HG03520 (cell line): Measurements from ENCODE around the gene RFLNA.
"Not testable (repeated sequence)": the region's sequence is repeated elsewhere in the genome, so short reads cannot be mapped to it uniquely, and the experiment has no call there.

Source experiments
- ATAC-seq: cut with Tn5 transposase; IDR thresholded peaks from one replicate; pipeline ENCODE4 v1.9.1; 2021; ENCODE audit warnings: mild to moderate bottlenecking, moderate library complexity; ENCODE audit not compliant: unreplicated experiment

The RFLNA gene

DNA sequence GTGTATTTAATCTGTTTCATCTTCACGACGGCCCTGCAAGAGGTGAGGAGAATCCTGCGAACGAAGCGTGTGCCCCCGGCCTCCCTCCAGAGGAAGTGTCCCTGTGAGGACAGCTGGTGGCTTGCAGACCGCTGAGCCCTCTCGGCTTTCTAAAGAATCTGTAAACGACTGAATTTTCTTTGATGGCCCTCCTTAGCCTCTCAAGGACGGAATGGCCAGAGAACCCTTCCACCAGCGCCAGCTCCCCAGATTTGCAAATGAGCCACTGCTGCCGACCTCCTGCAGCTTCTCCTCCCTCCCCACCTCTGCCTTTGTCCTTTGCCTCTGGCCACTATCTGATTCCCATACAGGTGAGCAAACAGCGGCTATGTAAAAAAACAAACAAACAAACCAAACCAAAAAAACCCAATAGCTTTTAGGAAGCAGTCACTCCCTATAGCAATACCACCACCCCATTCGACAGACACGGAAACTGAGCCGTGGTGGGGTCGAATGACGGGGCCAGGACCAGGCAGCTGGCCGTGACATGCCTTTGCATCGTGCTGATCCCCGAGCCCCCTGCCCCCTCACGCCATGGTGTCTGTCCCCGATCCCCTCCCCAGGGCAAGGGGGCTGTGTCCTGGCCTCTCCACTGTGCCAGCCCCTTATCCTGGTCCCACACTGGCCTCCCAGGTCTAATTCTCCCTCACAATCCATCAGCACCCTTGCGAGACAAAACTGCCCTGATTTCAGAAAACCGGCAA is 23.6 kb downstream of the RFLNA start:
- no peak for ATAC-seq

- ATAC-seq, result no peak
Observed at GRCh38 chr12:124319368-124320050, 24.6 kb downstream of the RFLNA start.

GRCh38 chr12:124321040-124321481 is 26.2 kb downstream of the RFLNA start:
- no peak for ATAC-seq

- ATAC-seq, result no peak
Observed at GRCh38 chr12:124321556-124322270, 26.8 kb downstream of the RFLNA start.

DNA sequence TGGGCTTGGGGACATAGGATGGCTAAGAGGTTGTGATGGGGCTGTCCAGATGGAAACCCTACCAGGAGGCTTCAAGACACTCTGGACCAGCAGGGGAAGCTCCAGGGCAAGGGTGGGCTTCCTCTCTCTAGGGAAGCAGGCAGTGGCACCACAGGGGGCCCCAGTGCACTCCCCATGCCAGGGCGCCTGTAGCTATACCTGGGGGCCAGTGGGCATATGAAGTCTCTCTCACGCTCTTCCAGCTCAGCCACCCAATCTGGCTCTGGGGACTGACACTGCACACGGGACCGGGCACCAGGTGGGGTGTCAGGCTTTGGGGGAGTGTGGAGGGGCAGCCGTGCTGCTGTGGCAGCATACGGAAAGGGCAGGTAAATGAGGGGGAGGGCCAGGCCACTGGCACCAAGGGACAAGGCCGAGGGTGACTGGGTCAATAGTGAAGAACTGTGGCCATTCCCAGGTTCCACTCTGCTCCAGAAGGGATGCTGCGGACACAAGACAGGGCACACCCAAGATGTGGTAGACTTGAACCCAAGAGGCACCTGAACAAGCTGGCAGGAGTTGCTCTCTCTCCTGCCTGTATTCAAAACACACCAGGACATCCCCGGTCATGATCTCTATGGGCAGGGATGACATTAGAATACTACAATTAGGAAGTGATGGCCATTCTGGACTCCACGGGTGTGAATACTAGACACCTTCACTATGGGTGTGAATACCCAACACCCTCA is 27.5 kb downstream of the RFLNA start:
- no peak for ATAC-seq

DNA sequence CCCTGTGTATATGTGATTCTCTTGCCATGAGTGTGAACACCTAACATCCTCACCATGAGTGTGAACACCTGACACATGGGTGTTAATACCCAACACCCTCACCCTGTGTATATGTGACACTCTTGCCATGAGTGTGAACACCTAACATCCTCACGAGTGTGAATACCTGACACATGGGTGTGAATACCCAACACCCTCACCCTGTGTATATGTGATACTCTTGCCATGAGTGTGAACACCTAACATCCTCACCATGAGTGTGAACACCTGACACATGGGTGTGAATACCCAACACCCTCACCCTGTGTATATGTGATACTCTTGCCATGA is 28.1 kb downstream of the RFLNA start:
- not testable (repeated sequence) for ATAC-seq

DNA sequence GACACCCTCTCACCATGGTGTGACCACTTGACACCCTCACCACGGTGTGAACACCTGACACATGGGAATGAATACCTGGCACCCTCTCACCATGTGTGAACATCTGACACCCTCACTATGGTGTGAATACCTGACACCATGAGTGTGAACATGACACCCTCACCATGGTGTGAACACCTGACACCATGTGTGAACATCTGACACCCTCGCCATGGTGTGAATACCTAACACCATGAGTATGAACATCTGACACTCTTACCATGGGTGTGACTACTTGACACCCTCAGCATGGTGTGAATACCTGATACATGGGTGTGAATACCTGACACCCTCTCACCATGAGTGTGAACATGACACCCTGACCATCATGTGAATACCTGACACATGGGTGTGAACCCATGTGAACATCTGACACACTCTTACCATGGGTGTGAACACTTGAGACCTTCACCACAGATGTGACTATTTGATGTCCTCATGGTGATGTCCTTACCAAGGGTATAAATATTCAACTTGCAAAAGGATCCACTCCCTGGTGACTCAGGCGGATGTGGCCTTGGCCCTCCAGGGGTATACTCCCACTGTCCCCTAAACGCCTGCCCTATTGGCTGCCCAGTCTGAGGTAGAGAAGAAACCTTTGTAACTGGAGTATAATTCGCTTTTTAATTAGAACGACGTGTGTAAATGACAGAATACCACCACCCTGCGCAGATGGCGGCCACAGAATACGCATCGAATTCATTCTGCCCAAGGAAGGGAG is 29.1 kb downstream of the RFLNA start:
- ATAC-seq, result no peak

GRCh38 chr12:124324803-124325705 is 30.2 kb downstream of the RFLNA start:
- no peak for ATAC-seq

GRCh38 chr12:124326104-124326503 is 31.2 kb downstream of the RFLNA start:
- ATAC-seq, result no peak

DNA sequence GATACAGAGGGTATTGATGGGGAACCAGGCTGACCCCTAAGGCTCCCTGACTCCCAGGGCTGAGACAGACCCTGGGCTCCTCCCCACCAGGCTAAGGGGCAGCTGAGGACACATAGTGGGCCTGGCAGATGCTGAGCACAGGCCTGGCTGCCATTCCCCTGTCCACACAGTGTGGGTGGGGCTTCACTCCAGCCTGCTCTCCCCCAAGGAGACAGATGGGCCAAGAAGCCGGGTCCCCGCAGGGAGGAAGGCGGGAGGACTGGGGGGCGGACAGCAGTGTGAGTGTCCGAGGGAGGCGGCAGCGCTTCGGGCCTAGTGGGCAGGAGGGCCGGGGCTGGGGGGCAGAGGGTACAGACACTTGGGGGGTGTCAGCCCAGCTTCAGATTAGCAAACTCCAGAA is 32.0 kb downstream of the RFLNA start:
- ATAC-seq, result no peak

GRCh38 chr12:124327362-124328043 is 32.6 kb downstream of the RFLNA start:
- no peak for ATAC-seq

DNA sequence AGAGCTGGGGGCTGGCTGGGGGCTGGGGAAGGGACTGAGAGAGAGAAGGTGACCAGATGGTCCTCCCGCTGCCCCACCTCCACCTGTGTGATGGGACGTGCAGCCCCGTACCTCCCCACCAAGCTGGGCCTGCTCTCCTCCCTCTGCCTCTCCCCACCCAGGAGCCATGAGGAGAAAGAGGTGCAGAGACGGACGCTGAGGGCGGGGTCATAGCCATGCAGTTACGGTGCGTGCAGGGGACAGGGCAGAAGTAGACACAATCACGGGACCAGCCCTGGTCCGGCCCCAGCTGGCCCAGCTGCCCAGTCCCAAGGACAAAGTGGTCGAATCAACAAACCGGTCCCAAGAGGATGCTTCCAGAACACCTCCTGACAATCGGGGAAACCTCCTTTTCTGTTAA is 33.2 kb downstream of the RFLNA start:
- no peak for ATAC-seq

DNA sequence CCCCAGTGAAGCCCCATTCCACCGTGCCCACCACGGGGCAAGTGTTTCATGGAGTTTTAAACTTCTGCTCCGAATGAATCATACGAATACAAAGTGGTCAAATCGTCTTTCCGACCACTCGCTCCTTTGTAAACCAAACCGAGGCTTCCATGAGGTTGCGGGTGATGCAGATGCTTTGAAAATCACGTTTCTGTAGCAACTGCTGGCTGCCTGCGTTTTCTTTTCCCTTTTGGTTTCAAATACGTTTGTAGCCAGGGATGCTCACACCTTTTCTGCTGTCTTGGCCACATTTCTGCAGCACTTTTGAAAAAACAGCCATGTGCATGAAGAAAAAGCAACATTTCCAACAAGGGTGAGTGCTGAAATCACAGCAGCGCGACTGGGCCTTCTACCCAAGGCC is 33.7 kb downstream of the RFLNA start:
- no peak for ATAC-seq

GRCh38 chr12:124332058-124332672 is 37.3 kb downstream of the RFLNA start:
- ATAC-seq, result no peak

- ATAC-seq, result no peak
Observed at GRCh38 chr12:124332900-124333299, 38.0 kb downstream of the RFLNA start.

DNA sequence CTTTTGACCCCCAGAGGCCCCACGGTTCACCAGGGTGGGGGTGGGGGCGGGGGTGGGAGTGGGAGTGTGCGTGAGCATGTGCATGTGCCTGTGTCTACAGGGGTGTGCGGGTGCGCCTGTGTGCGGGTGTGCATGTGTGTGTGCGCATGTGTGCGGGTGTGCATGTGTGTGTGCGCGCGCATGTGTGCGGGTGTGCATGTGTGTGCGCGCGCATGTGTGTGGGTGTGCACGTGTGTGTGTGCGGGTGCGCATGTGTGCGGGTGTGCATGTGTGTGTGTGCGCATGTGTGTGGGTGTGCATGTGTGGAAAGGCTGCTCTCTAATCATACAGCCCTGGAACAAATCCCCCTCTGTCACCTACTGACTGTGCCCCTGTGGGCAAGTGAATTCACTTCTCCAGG is 38.8 kb downstream of the RFLNA start:
- ATAC-seq, result no peak

DNA sequence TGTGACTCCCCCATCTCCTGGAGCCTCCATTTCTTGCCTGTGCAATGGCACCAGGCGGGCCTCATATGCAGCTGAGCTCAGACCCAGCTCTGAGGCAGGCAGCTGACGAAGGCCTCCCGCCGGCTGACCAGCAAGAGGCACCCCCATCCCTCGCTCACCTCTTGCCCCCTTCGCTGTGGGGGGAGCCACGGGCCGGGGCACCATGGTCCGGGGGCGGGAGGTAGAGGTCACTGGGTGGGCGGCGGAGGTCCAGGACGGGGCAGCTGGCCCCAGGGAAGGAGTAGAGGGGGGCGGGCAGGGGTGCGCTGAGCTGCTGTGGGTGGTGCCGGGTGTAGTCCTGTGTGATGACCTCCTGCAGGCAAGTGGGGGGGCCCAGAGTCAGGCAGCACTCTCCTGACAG is 39.4 kb downstream of the RFLNA start:
- no peak for ATAC-seq

GRCh38 chr12:124334976-124335375 is 40.1 kb downstream of the RFLNA start:
- ATAC-seq, result no peak
